T-helper 1 cell (primary cell): Measurements from ENCODE around the gene SYNGR3.

Experiments
- DNase-seq, 5 donors: peaks; one replicate each; pipeline ENCODE4 v3.0.0-alpha.2; 2012 to 2020

SYNGR3 gene

DNA sequence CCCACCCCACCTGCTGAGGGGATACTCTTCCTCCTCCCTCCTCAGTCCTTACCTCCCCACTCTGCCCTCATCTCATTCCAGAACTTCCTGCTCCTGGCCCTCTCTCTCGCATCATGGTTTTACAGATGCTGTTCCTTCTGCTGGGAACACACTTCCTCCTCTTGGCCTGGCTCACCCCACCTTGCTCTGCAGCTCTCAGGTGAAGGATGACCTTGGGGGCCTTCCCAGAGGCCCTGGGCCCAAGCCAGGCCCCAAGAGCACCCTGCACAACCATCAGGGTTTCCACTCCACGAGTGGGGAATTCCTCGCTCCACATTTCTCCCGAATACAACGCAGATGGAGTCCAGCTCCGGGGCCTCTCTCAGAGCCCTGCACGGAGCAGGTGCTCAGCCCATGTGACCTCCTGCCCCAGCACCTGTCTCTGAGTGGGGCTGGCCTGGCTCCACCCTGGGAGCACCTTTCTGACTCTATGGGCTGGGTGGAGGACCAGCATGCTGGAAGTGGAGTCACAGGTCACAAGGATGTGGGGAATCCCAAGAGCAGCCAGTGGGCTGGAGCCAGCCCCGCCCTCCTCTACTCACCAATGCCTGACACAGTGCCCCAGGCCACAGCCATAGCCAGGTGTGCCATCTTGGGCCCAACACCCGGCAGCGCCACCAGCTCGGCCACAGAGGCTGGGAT, 53.4 kb downstream of the SYNGR3 start:
- no peak for DNase-seq
